Measurements from ENCODE around the gene BRMS1L.
"Not testable (repeated sequence)": the region's sequence is repeated elsewhere in the genome, so short reads cannot be mapped to it uniquely, and the experiment has no call there.

Gene BRMS1L

GRCh38 chr14:35821564-35822411 lies 4.3 kb upstream of the BRMS1L start:
- no peak for FAIRE-seq

- FAIRE-seq, result no peak
These were observed 3.6 kb upstream of the BRMS1L start for GRCh38 chr14:35822501-35822900.

- FAIRE-seq, result not testable (repeated sequence)
These were observed 1.5 kb upstream of the BRMS1L start for GRCh38 chr14:35824446-35825165.

- FAIRE-seq, result no peak
These were observed 245 bp upstream of the BRMS1L start for GRCh38 chr14:35825968-35826217.

- FAIRE-seq, result no peak
These were observed 846 bp downstream of the BRMS1L start for GRCh38 chr14:35826952-35827416.

GRCh38 chr14:35827678-35828472 lies 1.7 kb downstream of the BRMS1L start:
- no peak for FAIRE-seq

- no peak for FAIRE-seq
These were observed 3.3 kb downstream of the BRMS1L start for GRCh38 chr14:35829449-35829848.

- FAIRE-seq, result no peak
These were observed 9.3 kb downstream of the BRMS1L start for GRCh38 chr14:35835208-35835982.

GRCh38 chr14:35841704-35842103 lies 15.6 kb downstream of the BRMS1L start:
- not testable (repeated sequence) for FAIRE-seq

- not testable (repeated sequence) for FAIRE-seq
These were observed 16.1 kb downstream of the BRMS1L start for GRCh38 chr14:35842245-35842644.

GRCh38 chr14:35844494-35844893 lies 18.4 kb downstream of the BRMS1L start:
- FAIRE-seq, result no peak

- no peak for FAIRE-seq
These were observed 21.5 kb downstream of the BRMS1L start for GRCh38 chr14:35847636-35848035.

GRCh38 chr14:35849122-35849521 lies 23.0 kb downstream of the BRMS1L start:
- FAIRE-seq, result no peak

GRCh38 chr14:35851823-35852222 lies 25.7 kb downstream of the BRMS1L start:
- no peak for FAIRE-seq

GRCh38 chr14:35853225-35853624 lies 27.1 kb downstream of the BRMS1L start:
- FAIRE-seq, result no peak

- FAIRE-seq, result no peak
These were observed 28.6 kb downstream of the BRMS1L start for GRCh38 chr14:35854696-35855270.

- FAIRE-seq, result no peak
These were observed 29.8 kb downstream of the BRMS1L start for GRCh38 chr14:35855876-35856481.

GRCh38 chr14:35858521-35859209 lies 32.5 kb downstream of the BRMS1L start:
- FAIRE-seq, result no peak

GRCh38 chr14:35861204-35861868 lies 35.2 kb downstream of the BRMS1L start:
- FAIRE-seq, result no peak

GRCh38 chr14:35865611-35866324 lies 39.6 kb downstream of the BRMS1L start:
- no peak for FAIRE-seq
